Natural killer cell (primary cell): ENCODE data around the gene PCDHAC1. TPM values are rescaled to one million over a fixed set of nuclear protein-coding genes. Genes with fewer than 3 reads are reported as not detected.

Experiments
- ATAC-seq, 3 donors: fragments of 150-1000 bp in 2 of 3; fragments of 200-7000 bp in 1 of 3; cut with Tn5 transposase; 1 replicate in 1 of 3; 2 replicates in 2 of 3; pipeline ENCODE4 v1.10.0; 2021; ENCODE audit warnings: mild to moderate bottlenecking in 2 of 3, moderate library complexity in 2 of 3
- DNase-seq, 2 donors: peaks; one replicate each; pipeline versions ENCODE4 v3.0.0 to v3.0.0-alpha.2; 2013 to 2021; ENCODE audit warnings: mixed read lengths in 1 of 2
- H3K27ac ChIP-seq: one replicate; pipeline ENCODE4 v1.5.1; 2013; ENCODE audit warnings: mild to moderate bottlenecking, low read length
- H3K27me3 ChIP-seq: one replicate; pipeline ENCODE4 v1.6.1; 2013; ENCODE audit warnings: low read length; ENCODE audit not compliant: control insufficient read depth, insufficient read depth
- H3K36me3 ChIP-seq: one replicate; pipeline ENCODE4 v1.6.1; 2013; ENCODE audit warnings: low read length; ENCODE audit not compliant: control insufficient read depth, insufficient read depth
- H3K4me1 ChIP-seq: one replicate; pipeline ENCODE4 v1.6.1; 2013; ENCODE audit warnings: low read length; ENCODE audit not compliant: control insufficient read depth, insufficient read depth
- H3K4me3 ChIP-seq: one replicate; pipeline ENCODE4 v1.5.1; 2013; ENCODE audit warnings: low read length
- H3K9me3 ChIP-seq: one replicate; pipeline ENCODE4 v1.6.1; 2013; ENCODE audit warnings: low read length; ENCODE audit not compliant: control insufficient read depth, insufficient read depth
- H3K27ac Mint-ChIP-seq, 2 donors: one replicate each; pipeline ENCODE4 v1.8.0; 2022; ENCODE audit warnings: mild to moderate bottlenecking in 2 of 2, mixed read lengths in 2 of 2, moderate library complexity in 1 of 2
- H3K27me3 Mint-ChIP-seq, 2 donors: one replicate each; pipeline ENCODE4 v1.8.0; 2022; ENCODE audit warnings: low read depth in 2 of 2, mixed read lengths in 2 of 2
- H3K36me3 Mint-ChIP-seq: one replicate; pipeline ENCODE4 v1.8.0; 2022; ENCODE audit warnings: mixed read lengths
- H3K4me1 Mint-ChIP-seq, 2 donors: one replicate each; pipeline ENCODE4 v1.8.0; 2022; ENCODE audit warnings: mixed read lengths in 2 of 2
- H3K4me3 Mint-ChIP-seq: one replicate; pipeline ENCODE4 v1.8.0; 2022; ENCODE audit warnings: mild to moderate bottlenecking, moderate library complexity, mixed read lengths
- H3K9me3 Mint-ChIP-seq, 2 donors: one replicate each; pipeline ENCODE4 v1.8.0; 2022; ENCODE audit warnings: mixed read lengths in 2 of 2
- CTCF ChIP-seq: fragments of 200-600 bp; IDR thresholded peaks from one replicate; pipeline ENCODE4 v1.8.0; 2022; ENCODE audit warnings: antibody characterized with exemption
- WGBS: methylation state at CpG from one replicate; pipeline ENCODE4 v1.1.7; 2013; ENCODE audit warnings: missing lambda C conversion rate; ENCODE audit not compliant: insufficient coverage; 5-methylcytosine and 5-hydroxymethylcytosine counted together
- intact Hi-C: fragments of 100-400 bp; cut with micrococcal nuclease; formaldehyde crosslinking; loops from one replicate; pipeline ENCODE4 v1.14.2; 2022
- total RNA-seq, 4 donors: library from RNA; stranded (reverse); fragments of 120-200 nt in 1 of 4; gene quantifications; one replicate each; pipeline versions ENCODE4 v1.2.3 to v1.2.4, GENCODE V29; 2013 to 2022

PCDHAC1 gene
- total RNA-seq, 3 donors from 2014 or later (not counting 1 experiment from before 2014, with no cell fraction given), result not detected

DNA sequence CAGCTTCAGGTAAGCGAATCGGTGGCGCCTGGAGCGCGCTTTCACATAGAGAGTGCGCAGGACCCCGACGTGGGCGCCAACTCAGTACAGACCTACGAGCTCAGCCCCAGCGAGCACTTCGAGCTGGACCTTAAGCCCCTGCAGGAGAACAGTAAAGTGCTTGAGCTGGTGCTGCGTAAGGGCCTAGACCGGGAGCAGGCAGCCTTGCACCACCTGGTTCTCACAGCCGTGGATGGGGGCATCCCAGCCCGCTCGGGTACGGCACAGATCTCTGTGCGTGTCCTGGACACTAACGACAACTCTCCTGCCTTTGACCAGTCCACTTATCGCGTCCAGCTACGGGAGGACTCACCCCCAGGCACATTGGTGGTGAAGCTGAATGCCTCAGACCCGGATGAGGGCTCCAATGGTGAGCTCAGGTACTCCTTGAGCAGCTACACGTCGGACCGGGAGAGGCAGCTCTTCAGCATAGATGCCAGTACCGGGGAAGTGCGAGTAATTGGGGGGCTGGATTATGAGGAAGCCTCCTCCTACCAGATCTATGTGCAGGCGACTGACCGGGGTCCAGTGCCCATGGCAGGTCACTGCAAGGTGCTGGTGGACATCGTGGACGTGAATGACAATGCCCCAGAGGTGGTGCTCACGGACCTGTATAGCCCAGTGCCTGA, 41.3 kb downstream of the PCDHAC1 start:
- intact Hi-C loops, result no loop called here
- ATAC-seq (no peak), DNase-seq (no peak)
- H3K4me1 Mint-ChIP-seq, result no peaks in the 10 kb centered on the region
- no peaks in the 10 kb centered on the region for H3K9me3 ChIP-seq
- no peak overlapping the region for H3K27ac Mint-ChIP-seq
- no peak overlapping the region for H3K4me3 Mint-ChIP-seq
- no peak overlapping the region for H3K4me3 ChIP-seq
- H3K27me3 Mint-ChIP-seq, result peaks cover 12 to 21% of the 10 kb centered on the region in 2 donors
- H3K27me3 ChIP-seq, result peaks cover 4% of the 10 kb centered on the region
- no peak overlapping the region for H3K27ac ChIP-seq
- peaks cover 0 to 4% of the 10 kb centered on the region in 2 donors for H3K9me3 Mint-ChIP-seq
- H3K36me3 Mint-ChIP-seq, result no peaks in the 10 kb centered on the region
- WGBS, result 28% methylated on average over 34 of the region's 34 CpGs
- no peaks in the 10 kb centered on the region for H3K36me3 ChIP-seq
- H3K4me1 ChIP-seq, result no peaks in the 10 kb centered on the region
- TF ChIP-seq CTCF, result no peak

GRCh38 chr5:140969880-140970279, 43.8 kb downstream of the PCDHAC1 start:
- Mint-ChIP-seq H3K4me3 (no peak overlapping the region), H3K36me3 (no peaks in the 10 kb centered on the region), H3K27me3 (peaks cover 7 to 14% of the 10 kb centered on the region in 2 donors), H3K9me3 (no peaks in the 10 kb centered on the region), H3K27ac (no peak overlapping the region), H3K4me1 (no peaks in the 10 kb centered on the region)
- no peaks in the 10 kb centered on the region for H3K4me1 ChIP-seq
- H3K9me3 ChIP-seq, result no peaks in the 10 kb centered on the region
- no peak for TF ChIP-seq CTCF
- H3K4me3 ChIP-seq, result no peak overlapping the region
- no peak for DNase-seq
- peaks cover 4% of the 10 kb centered on the region for H3K27me3 ChIP-seq
- no peak for ATAC-seq
- intact Hi-C loops, result no loop called here
- no peak overlapping the region for H3K27ac ChIP-seq
- no peaks in the 10 kb centered on the region for H3K36me3 ChIP-seq

- ATAC-seq (no peak), DNase-seq (no peak)
- Histone ChIP-seq H3K27me3 (no peaks in the 10 kb centered on the region), H3K4me1 (no peaks in the 10 kb centered on the region), H3K36me3 (no peaks in the 10 kb centered on the region), H3K4me3 (no peak overlapping the region), H3K9me3 (no peaks in the 10 kb centered on the region), H3K27ac (no peak overlapping the region)
- Mint-ChIP-seq H3K27me3 (no peaks in the 10 kb centered on the region), H3K4me3 (no peak overlapping the region), H3K36me3 (no peaks in the 10 kb centered on the region), H3K9me3 (peaks cover 0 to 6% of the 10 kb centered on the region in 2 donors), H3K27ac (no peak overlapping the region), H3K4me1 (no peaks in the 10 kb centered on the region)
- intact Hi-C loops, result no loop called here
- no peak for TF ChIP-seq CTCF
Measured at GRCh38 chr5:140973550-140973949, 47.5 kb downstream of the PCDHAC1 start.

GRCh38 chr5:140977003-140977402, 50.9 kb downstream of the PCDHAC1 start:
- Mint-ChIP-seq H3K9me3 (peaks cover 0 to 11% of the 10 kb centered on the region in 2 donors), H3K4me3 (no peak overlapping the region), H3K36me3 (no peaks in the 10 kb centered on the region), H3K27ac (no peak overlapping the region), H3K4me1 (no peaks in the 10 kb centered on the region), H3K27me3 (no peaks in the 10 kb centered on the region)
- 82% methylated on average over 3 of the region's 3 CpGs for whole genome bisulfite sequencing
- H3K36me3 ChIP-seq, result no peaks in the 10 kb centered on the region
- intact Hi-C loops, result no loop called here
- TF ChIP-seq CTCF, result no peak
- H3K27ac ChIP-seq, result no peak overlapping the region
- no peak overlapping the region for H3K4me3 ChIP-seq
- no peaks in the 10 kb centered on the region for H3K4me1 ChIP-seq
- H3K27me3 ChIP-seq, result no peaks in the 10 kb centered on the region
- no peaks in the 10 kb centered on the region for H3K9me3 ChIP-seq
- ATAC-seq (no peak), DNase-seq (no peak)
